ENCODE results near the gene DNAJB2.
"Not testable (repeated sequence)": the region's sequence is repeated elsewhere in the genome, so short reads cannot be mapped to it uniquely, and the experiment has no call there.

DNA sequence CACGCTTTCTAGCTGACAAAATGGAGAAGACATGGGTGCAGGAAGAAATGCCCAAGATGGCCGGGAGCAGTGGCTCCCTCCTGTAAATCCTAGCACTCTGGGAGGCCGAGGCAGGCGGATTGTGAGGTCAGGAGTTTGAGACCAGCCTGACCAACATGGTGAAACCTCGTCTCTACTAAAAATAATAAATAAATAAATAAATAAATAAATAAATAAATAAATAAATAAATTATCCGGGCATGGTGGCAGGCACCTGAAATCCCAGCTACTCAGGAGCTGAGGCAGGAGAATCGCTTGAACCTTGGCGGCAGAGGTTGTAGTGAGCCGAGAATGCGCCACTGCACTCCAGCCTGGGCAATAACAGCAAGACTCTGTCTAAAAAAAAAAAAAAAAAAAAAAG, 20.2 kb upstream of the DNAJB2 start:
- not testable (repeated sequence) for TF ChIP-seq POLR2A (IDR thresholded peaks at IDR 0.05)
- TF ChIP-seq, protein P1, sequence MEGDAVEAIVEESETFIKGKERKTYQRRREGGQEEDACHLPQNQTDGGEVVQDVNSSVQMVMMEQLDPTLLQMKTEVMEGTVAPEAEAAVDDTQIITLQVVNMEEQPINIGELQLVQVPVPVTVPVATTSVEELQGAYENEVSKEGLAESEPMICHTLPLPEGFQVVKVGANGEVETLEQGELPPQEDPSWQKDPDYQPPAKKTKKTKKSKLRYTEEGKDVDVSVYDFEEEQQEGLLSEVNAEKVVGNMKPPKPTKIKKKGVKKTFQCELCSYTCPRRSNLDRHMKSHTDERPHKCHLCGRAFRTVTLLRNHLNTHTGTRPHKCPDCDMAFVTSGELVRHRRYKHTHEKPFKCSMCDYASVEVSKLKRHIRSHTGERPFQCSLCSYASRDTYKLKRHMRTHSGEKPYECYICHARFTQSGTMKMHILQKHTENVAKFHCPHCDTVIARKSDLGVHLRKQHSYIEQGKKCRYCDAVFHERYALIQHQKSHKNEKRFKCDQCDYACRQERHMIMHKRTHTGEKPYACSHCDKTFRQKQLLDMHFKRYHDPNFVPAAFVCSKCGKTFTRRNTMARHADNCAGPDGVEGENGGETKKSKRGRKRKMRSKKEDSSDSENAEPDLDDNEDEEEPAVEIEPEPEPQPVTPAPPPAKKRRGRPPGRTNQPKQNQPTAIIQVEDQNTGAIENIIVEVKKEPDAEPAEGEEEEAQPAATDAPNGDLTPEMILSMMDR (IDR thresholded peaks at IDR 0.05): not testable (repeated sequence)

All from prostate gland (tissue), 2 donors.